Ishikawa (cell line): ENCODE results near the gene PXDN.

ENCODE experiments used
- CEBPB ChIP-seq: IDR thresholded peaks from 2 replicates; pipeline ENCODE4 v1.6.1; 2012
- CREB1 ChIP-seq: IDR thresholded peaks from 2 replicates; pipeline ENCODE4 v1.6.1; 2012; ENCODE audit warnings: low read depth
- EGR1 ChIP-seq: IDR thresholded peaks from 2 replicates; pipeline ENCODE4 v1.6.1; 2012
- EP300 ChIP-seq: IDR thresholded peaks from 2 replicates; pipeline ENCODE4 v1.6.1; 2012; ENCODE audit warnings: borderline replicate concordance
- FOXM1 ChIP-seq: IDR thresholded peaks from 2 replicates; pipeline ENCODE4 v1.6.1; 2012; ENCODE audit warnings: low read depth, borderline replicate concordance
- NFIC ChIP-seq: IDR thresholded peaks from 2 replicates; pipeline ENCODE4 v1.6.1; 2012
- RAD21 ChIP-seq: IDR thresholded peaks from 2 replicates; pipeline ENCODE4 v1.6.1; 2012; ENCODE audit warnings: low read depth
- TAF1 ChIP-seq: IDR thresholded peaks from 2 replicates; pipeline ENCODE4 v1.6.1; 2012; ENCODE audit warnings: low read depth, mild to moderate bottlenecking
- TEAD4 ChIP-seq: IDR thresholded peaks from 2 replicates; pipeline ENCODE4 v1.6.1; 2012
- YY1 ChIP-seq: IDR thresholded peaks from 2 replicates; pipeline ENCODE4 v1.6.1; 2012; ENCODE audit warnings: low read depth
- TF ChIP-seq, protein P1 (sequence below): IDR thresholded peaks from 2 replicates; pipeline ENCODE4 v1.6.1; 2012; ENCODE audit warnings: low read depth, mild to moderate bottlenecking
- TF ChIP-seq, protein P2 (sequence below): IDR thresholded peaks from 2 replicates; pipeline ENCODE4 v1.6.1; 2012
- TF ChIP-seq, protein P3 (sequence below): IDR thresholded peaks from 2 replicates; pipeline ENCODE4 v1.6.1; 2012

DNA sequence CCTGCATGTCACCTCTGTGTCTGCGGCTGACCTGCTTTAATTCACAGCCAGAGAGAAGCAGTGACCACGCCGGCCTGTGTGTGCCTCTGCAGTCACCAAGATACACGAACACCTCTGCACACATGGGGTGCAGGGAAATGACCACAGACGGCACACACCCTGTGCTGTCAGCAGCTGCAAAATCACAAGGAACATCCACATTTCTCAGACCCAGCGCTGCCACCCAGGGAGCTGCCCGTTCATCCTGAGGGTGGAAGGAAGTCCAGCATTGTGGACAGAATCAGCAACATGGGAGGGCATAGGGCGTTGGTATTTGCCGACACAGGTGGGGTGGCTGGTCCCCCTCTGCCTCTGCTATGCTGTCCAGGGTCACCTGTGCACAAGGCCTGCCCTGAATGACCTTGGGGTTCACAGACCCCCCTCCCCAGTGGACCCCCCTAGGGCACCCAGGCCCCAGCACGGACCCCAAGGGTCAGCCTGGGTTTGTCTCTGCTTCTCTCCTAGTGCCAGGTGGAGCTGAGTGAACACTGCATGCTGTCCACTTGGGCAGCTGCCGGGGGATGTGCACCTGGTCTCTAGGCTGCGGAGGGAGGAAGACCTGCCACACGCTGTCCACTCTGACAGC is 107.4 kb downstream of the PXDN start:
- TF ChIP-seq EGR1 (no peak), FOXM1 (no peak), YY1 (no peak), EP300 (no peak), CREB1 (no peak), TAF1 (no peak), NFIC (no peak), TEAD4 (no peak), RAD21 (no peak), CEBPB (no peak)
- TF ChIP-seq, protein P1, sequence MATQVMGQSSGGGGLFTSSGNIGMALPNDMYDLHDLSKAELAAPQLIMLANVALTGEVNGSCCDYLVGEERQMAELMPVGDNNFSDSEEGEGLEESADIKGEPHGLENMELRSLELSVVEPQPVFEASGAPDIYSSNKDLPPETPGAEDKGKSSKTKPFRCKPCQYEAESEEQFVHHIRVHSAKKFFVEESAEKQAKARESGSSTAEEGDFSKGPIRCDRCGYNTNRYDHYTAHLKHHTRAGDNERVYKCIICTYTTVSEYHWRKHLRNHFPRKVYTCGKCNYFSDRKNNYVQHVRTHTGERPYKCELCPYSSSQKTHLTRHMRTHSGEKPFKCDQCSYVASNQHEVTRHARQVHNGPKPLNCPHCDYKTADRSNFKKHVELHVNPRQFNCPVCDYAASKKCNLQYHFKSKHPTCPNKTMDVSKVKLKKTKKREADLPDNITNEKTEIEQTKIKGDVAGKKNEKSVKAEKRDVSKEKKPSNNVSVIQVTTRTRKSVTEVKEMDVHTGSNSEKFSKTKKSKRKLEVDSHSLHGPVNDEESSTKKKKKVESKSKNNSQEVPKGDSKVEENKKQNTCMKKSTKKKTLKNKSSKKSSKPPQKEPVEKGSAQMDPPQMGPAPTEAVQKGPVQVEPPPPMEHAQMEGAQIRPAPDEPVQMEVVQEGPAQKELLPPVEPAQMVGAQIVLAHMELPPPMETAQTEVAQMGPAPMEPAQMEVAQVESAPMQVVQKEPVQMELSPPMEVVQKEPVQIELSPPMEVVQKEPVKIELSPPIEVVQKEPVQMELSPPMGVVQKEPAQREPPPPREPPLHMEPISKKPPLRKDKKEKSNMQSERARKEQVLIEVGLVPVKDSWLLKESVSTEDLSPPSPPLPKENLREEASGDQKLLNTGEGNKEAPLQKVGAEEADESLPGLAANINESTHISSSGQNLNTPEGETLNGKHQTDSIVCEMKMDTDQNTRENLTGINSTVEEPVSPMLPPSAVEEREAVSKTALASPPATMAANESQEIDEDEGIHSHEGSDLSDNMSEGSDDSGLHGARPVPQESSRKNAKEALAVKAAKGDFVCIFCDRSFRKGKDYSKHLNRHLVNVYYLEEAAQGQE = no peak
- TF ChIP-seq, protein P2, sequence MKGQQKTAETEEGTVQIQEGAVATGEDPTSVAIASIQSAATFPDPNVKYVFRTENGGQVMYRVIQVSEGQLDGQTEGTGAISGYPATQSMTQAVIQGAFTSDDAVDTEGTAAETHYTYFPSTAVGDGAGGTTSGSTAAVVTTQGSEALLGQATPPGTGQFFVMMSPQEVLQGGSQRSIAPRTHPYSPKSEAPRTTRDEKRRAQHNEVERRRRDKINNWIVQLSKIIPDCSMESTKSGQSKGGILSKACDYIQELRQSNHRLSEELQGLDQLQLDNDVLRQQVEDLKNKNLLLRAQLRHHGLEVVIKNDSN = no peak
- TF ChIP-seq, protein P3, sequence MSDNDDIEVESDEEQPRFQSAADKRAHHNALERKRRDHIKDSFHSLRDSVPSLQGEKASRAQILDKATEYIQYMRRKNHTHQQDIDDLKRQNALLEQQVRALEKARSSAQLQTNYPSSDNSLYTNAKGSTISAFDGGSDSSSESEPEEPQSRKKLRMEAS = no peak
